Activated B cell treated with CpG ODN at 0.5 μM for 24 hours (primary cell): ENCODE data around the gene OR2L8. TPM values are rescaled to one million over a fixed set of nuclear protein-coding genes. Genes with fewer than 3 reads are reported as not detected.

Experiments
- ATAC-seq: fragments of 200-7000 bp; cut with Tn5 transposase; one replicate; pipeline ENCODE4 v1.10.0; 2021; ENCODE audit warnings: low read depth, mild to moderate bottlenecking, moderate library complexity
- CTCF ChIA-PET: fragments of 350-600 bp; sonication (Branson Sonifier 250); formaldehyde crosslinking; loops from one replicate; lab custom pipeline; 2021; ENCODE audit warnings: antibody characterized with exemption; lab: Charles Lee
- POLR2A ChIA-PET: fragments of 350-600 bp; sonication (Branson Sonifier 250); formaldehyde crosslinking; loops from one replicate; lab custom pipeline; 2021; ENCODE audit warnings: antibody characterized with exemption; lab: Charles Lee
- DNase-seq: peaks from one replicate; pipeline ENCODE4 v3.0.0; 2022
- H3K27ac Mint-ChIP-seq: one replicate; pipeline ENCODE4 v1.8.0; 2020; ENCODE audit warnings: mixed read lengths
- H3K27me3 Mint-ChIP-seq: one replicate; pipeline ENCODE4 v1.8.0; 2021; ENCODE audit warnings: mixed read lengths
- H3K36me3 Mint-ChIP-seq: one replicate; pipeline ENCODE4 v1.8.0; 2021; ENCODE audit warnings: low read depth, mixed read lengths
- H3K4me1 Mint-ChIP-seq: one replicate; pipeline ENCODE4 v1.8.0; 2021; ENCODE audit warnings: mixed read lengths
- H3K4me3 Mint-ChIP-seq: one replicate; pipeline ENCODE4 v1.8.0; 2020; ENCODE audit warnings: mild to moderate bottlenecking, mixed read lengths
- H3K9me3 Mint-ChIP-seq: one replicate; pipeline ENCODE4 v1.8.0; 2020; ENCODE audit warnings: mixed read lengths
- CTCF ChIP-seq: fragments of 200-600 bp; IDR thresholded peaks from one replicate; pipeline ENCODE4 v1.8.0; 2022; ENCODE audit warnings: antibody characterized with exemption, mild to moderate bottlenecking
- intact Hi-C: fragments of 100-400 bp; cut with micrococcal nuclease; formaldehyde crosslinking; loops from one replicate; pipeline ENCODE4 v1.15.1; 2024
- total RNA-seq: library from RNA; stranded (reverse); gene quantifications from 2 replicates; pipeline ENCODE4 v1.2.3, GENCODE V29; 2022

Gene OR2L8
- total RNA-seq, 1 donor from 2014 or later = not detected

DNA sequence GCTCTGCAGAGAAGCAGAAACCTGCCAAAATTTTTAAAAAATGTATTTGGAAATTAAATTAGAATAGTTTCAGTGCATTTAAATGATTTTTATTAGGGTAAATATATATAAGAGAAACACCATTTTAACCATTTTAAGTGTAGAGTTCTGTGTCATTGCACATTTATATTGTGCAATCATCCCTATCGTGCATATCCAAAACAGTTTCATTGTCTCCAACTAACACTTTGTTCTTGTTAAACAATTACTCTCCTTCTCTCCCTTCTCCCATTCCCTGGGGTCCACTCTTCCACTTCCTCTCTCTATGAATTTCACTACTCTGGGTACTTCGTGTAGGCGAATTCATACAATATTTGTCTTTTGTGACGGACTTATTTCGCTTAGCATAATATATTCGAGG lies 6.0 kb upstream of the OR2L8 start:
- Mint-ChIP-seq H3K36me3 (no peaks in the 10 kb centered on the region), H3K27ac (no peak overlapping the region), H3K4me3 (no peak overlapping the region), H3K9me3 (peaks cover 4% of the 10 kb centered on the region), H3K27me3 (no peaks in the 10 kb centered on the region), H3K4me1 (no peaks in the 10 kb centered on the region)
- ATAC-seq = no peak
- no peak for DNase-seq
- CTCF ChIA-PET = no interaction called here
- no peak for TF ChIP-seq CTCF
- POLR2A ChIA-PET = no interaction called here
- intact Hi-C loops = no loop called here

- ChIA-PET CTCF (no interaction called here), POLR2A (no interaction called here)
- ATAC-seq (no peak), DNase-seq (no peak)
- intact Hi-C loops = no loop called here
- no peaks in the 10 kb centered on the region for H3K4me1 Mint-ChIP-seq
- no peak for TF ChIP-seq CTCF
- H3K27me3 Mint-ChIP-seq = no peaks in the 10 kb centered on the region
- H3K9me3 Mint-ChIP-seq = no peaks in the 10 kb centered on the region
- H3K27ac Mint-ChIP-seq = no peak overlapping the region
- H3K36me3 Mint-ChIP-seq = no peaks in the 10 kb centered on the region
- no peak overlapping the region for H3K4me3 Mint-ChIP-seq
Observed at GRCh38 chr1:247953408-247953807, 4.8 kb downstream of the OR2L8 start.

- Mint-ChIP-seq H3K27me3 (no peaks in the 10 kb centered on the region), H3K4me3 (no peak overlapping the region), H3K4me1 (peaks cover 11% of the 10 kb centered on the region), H3K9me3 (no peaks in the 10 kb centered on the region), H3K27ac (no peak overlapping the region), H3K36me3 (no peaks in the 10 kb centered on the region)
- DNase-seq = no peak
- no peak for TF ChIP-seq CTCF
- intact Hi-C loops = no loop called here
- no peak for ATAC-seq
- ChIA-PET CTCF (no interaction called here), POLR2A (no interaction called here)
Observed at GRCh38 chr1:247961791-247962190, 13.1 kb downstream of the OR2L8 start.

DNA sequence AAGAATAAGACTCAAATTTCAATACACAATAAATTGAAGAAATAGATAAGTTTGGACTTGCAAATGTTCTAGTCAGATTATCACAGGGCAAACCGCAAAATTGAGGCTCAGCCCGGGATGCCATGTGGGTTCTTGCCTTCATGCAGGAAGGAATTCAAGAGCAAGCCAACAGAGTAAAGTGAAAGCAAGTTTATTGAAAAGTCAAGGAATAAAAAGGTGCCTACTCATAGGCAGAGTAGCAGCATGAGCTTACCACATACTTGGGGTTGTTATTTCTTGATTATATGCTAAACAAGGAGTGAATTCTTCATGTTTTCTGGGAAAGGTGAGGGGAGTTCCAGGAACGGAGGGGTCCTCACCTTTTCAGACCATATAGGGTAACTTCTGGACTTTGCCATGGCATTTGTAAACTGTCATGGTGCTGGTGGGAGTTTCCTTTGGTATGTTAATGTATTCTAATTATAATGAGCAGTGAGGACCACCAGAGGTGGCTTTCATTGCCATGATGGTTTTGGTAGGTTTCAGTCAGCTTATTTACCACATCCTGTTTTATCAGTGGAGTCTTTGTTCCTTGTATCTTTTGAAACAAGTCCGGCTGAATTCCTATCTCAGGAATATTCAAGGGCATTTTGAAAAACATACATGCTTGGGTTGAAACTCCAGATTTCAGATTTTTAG lies 14.4 kb downstream of the OR2L8 start:
- DNase-seq = no peak
- H3K4me1 Mint-ChIP-seq = peaks cover 18% of the 10 kb centered on the region
- TF ChIP-seq CTCF = no peak
- intact Hi-C loops = no loop called here
- no peaks in the 10 kb centered on the region for H3K9me3 Mint-ChIP-seq
- H3K27me3 Mint-ChIP-seq = no peaks in the 10 kb centered on the region
- CTCF ChIA-PET = no interaction called here
- H3K4me3 Mint-ChIP-seq = no peak overlapping the region
- no peaks in the 10 kb centered on the region for H3K36me3 Mint-ChIP-seq
- ATAC-seq = no peak
- no peak overlapping the region for H3K27ac Mint-ChIP-seq
- POLR2A ChIA-PET = no interaction called here

DNA sequence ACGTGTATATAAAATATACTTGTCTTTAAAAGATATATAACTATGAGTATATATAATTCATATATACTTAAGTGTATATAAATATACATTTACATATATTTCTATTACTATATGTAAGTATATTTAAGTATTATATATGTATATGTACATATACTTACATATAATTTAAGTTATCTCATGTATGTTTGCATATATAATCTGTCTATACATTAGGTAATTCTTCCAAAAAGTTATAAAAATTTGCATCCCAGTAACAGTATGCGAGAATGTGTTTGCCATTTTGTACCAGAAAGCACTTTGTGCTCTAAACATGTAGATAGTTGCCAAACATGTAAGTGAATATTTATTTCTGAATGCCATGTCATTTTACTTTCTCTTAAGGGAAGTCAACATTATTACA lies 16.3 kb downstream of the OR2L8 start, which contains the start of gene OR2AK2:
TSS of gene OR2AK2 (plus strand) at position 301 of the 400 bp plus-strand sequence. CDS start 144 bp downstream, outside the sequence.
- Mint-ChIP-seq H3K36me3 (no peaks in the 10 kb centered on the region), H3K27me3 (no peaks in the 10 kb centered on the region), H3K9me3 (no peaks in the 10 kb centered on the region), H3K27ac (no peak within 1 kb of the TSS), H3K4me1 (peaks cover 18% of the 10 kb centered on the region), H3K4me3 (no peak within 1 kb of the TSS)
- intact Hi-C loops = no loop called here
- ATAC-seq (no peak), DNase-seq (no peak)
- CTCF ChIA-PET = no interaction called here
- no peak for TF ChIP-seq CTCF
- POLR2A ChIA-PET = no interaction called here
